K562 (cell line): ENCODE data around the gene SAV1.

ENCODE experiments used
- BCL6 ChIP-seq: fragments of 250-450 bp; sonication (Bioruptor Pico); IDR thresholded peaks from 2 replicates; pipeline ENCODE4 v1.4.0; 2020
- BRF1 ChIP-seq: IDR thresholded peaks from 3 replicates; pipeline ENCODE4 v1.6.1; 2011; ENCODE audit warnings: borderline replicate concordance, mild to moderate bottlenecking; ENCODE audit not compliant: insufficient read length; ENCODE audit errors: extremely low read depth
- ELF1 ChIP-seq: fragments of 200-800 bp; sonication (Bioruptor generic); IDR thresholded peaks from 2 replicates; pipeline ENCODE4 v1.6.1; 2016; ENCODE audit warnings: missing genetic modification characterization, missing compliant biosample characterization
- NFATC3 ChIP-seq: fragments of 450-650 bp; IDR thresholded peaks from 2 replicates; pipeline ENCODE4 v1.6.1; 2017; ENCODE audit warnings: mild to moderate bottlenecking
- NRF1 ChIP-seq, 2 experiments: fragments of 450-650 bp; IDR thresholded peaks in 1 of 2; conservative IDR thresholded peaks in 1 of 2; 2 replicates each; pipeline ENCODE4 v1.6.1; 2014; ENCODE audit warnings: mild to moderate bottlenecking in 2 of 2
- SREBF2 ChIP-seq: sonication (generic); formaldehyde crosslinking; IDR thresholded peaks from 2 replicates; pipeline ENCODE4 v1.4.0; 2020; ENCODE audit warnings: mild to moderate bottlenecking, missing genetic modification reagents
- ZNF639 ChIP-seq, 2 experiments: fragments of 200-800 bp in 1 of 2; sonication (Bioruptor generic) in 1 of 2; sonication (generic) in 1 of 2; formaldehyde crosslinking in 1 of 2; IDR thresholded peaks in 1 of 2; conservative IDR thresholded peaks in 1 of 2; 2 replicates each; pipeline versions ENCODE4 v1.5.0 to v1.6.1; 2016 to 2020; ENCODE audit warnings: missing compliant biosample characterization in 1 of 2, missing genetic modification characterization in 1 of 2, missing genetic modification reagents in 1 of 2
- ZNF644 ChIP-seq: fragments of 200-800 bp; sonication (Bioruptor generic); IDR thresholded peaks from 2 replicates; pipeline ENCODE4 v1.6.1; 2016; ENCODE audit warnings: low read depth, missing genetic modification characterization, missing compliant biosample characterization
- TF ChIP-seq, protein P1 (sequence below): sonication (generic); formaldehyde crosslinking; IDR thresholded peaks from 2 replicates; pipeline ENCODE4 v1.8.1; 2022; ENCODE audit warnings: missing genetic modification reagents
- TF ChIP-seq, protein P2 (sequence below), 3 experiments: IDR thresholded peaks in 2 of 3; conservative IDR thresholded peaks in 1 of 3; 2 replicates each; pipeline ENCODE4 v1.5.1; 2011 to 2012; ENCODE audit warnings: low read length in 3 of 3, mild to moderate bottlenecking in 3 of 3, control low read depth in 2 of 3, improper control_type of control experiment in 1 of 3, inconsistent platforms in 1 of 3, low read depth in 1 of 3, mixed read lengths in 1 of 3, moderate library complexity in 1 of 3; ENCODE audit not compliant: insufficient read depth in 2 of 3
- TF ChIP-seq, protein P3 (sequence below), 2 experiments: IDR thresholded peaks; 2 replicates each; pipeline ENCODE4 v1.6.1; 2011; ENCODE audit warnings: borderline replicate concordance in 1 of 2, control low read depth in 1 of 2, low read depth in 1 of 2, low read length in 1 of 2, mild to moderate bottlenecking in 1 of 2, mixed read lengths in 1 of 2, moderate library complexity in 1 of 2; ENCODE audit not compliant: insufficient read depth in 1 of 2, insufficient read length in 1 of 2, poor library complexity in 1 of 2, severe bottlenecking in 1 of 2; ENCODE audit errors: extremely low read depth in 1 of 2

- TF ChIP-seq ZNF639 (CRISPR knock-in tag; conservative IDR thresholded peaks at IDR 0.05 in 1 of 2, IDR thresholded peaks at IDR 0.05 in 1 of 2) (no peak), ELF1 (tag) (no peak), NRF1 (conservative IDR thresholded peaks at IDR 0.05 in 1 of 2, IDR thresholded peaks at IDR 0.05 in 1 of 2) (no peak), ZNF644 (tag) (no peak), NFATC3 (no peak), BRF1 (no peak), BCL6 (CRISPR knock-in tag) (no peak), SREBF2 (no peak)
- TF ChIP-seq, protein P1, sequence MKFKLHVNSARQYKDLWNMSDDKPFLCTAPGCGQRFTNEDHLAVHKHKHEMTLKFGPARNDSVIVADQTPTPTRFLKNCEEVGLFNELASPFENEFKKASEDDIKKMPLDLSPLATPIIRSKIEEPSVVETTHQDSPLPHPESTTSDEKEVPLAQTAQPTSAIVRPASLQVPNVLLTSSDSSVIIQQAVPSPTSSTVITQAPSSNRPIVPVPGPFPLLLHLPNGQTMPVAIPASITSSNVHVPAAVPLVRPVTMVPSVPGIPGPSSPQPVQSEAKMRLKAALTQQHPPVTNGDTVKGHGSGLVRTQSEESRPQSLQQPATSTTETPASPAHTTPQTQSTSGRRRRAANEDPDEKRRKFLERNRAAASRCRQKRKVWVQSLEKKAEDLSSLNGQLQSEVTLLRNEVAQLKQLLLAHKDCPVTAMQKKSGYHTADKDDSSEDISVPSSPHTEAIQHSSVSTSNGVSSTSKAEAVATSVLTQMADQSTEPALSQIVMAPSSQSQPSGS (CRISPR knock-in tag) = no peak
- TF ChIP-seq, protein P2, sequence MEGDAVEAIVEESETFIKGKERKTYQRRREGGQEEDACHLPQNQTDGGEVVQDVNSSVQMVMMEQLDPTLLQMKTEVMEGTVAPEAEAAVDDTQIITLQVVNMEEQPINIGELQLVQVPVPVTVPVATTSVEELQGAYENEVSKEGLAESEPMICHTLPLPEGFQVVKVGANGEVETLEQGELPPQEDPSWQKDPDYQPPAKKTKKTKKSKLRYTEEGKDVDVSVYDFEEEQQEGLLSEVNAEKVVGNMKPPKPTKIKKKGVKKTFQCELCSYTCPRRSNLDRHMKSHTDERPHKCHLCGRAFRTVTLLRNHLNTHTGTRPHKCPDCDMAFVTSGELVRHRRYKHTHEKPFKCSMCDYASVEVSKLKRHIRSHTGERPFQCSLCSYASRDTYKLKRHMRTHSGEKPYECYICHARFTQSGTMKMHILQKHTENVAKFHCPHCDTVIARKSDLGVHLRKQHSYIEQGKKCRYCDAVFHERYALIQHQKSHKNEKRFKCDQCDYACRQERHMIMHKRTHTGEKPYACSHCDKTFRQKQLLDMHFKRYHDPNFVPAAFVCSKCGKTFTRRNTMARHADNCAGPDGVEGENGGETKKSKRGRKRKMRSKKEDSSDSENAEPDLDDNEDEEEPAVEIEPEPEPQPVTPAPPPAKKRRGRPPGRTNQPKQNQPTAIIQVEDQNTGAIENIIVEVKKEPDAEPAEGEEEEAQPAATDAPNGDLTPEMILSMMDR (IDR thresholded peaks at IDR 0.05 in 2 of 3, conservative IDR thresholded peaks at IDR 0.05 in 1 of 3; ENCODE audit: insufficient read depth in 2 of 3, low read depth in 1 of 3, low read length in 3 of 3) = no peak
- TF ChIP-seq, protein P3, sequence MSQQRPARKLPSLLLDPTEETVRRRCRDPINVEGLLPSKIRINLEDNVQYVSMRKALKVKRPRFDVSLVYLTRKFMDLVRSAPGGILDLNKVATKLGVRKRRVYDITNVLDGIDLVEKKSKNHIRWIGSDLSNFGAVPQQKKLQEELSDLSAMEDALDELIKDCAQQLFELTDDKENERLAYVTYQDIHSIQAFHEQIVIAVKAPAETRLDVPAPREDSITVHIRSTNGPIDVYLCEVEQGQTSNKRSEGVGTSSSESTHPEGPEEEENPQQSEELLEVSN (IDR thresholded peaks at IDR 0.05; ENCODE audit: borderline replicate concordance in 1 of 2, extremely low read depth in 1 of 2, insufficient read depth in 1 of 2, insufficient read length in 1 of 2, low read depth in 1 of 2, low read length in 1 of 2, poor library complexity in 1 of 2, severe bottlenecking in 1 of 2) = no peak
Observed at GRCh38 chr14:50649691-50650090, 18.4 kb downstream of the SAV1 start.
